Body of pancreas (tissue), 4 donors: Measurements from ENCODE around the gene TSNAX.

Experiments
- CTCF ChIP-seq, 7 experiments: fragments of 450-650 bp in 4 of 7; fragments of 200-600 bp in 3 of 7; sonication (generic) in 3 of 7; IDR thresholded peaks; one replicate each; pipeline ENCODE4 v1.5.1; 2016 to 2019; ENCODE audit warnings: antibody characterized with exemption in 7 of 7
- POLR2A ChIP-seq, 3 donors: fragments of 450-650 bp; IDR thresholded peaks; one replicate each; pipeline ENCODE4 v1.6.1; 2016; ENCODE audit warnings: antibody characterized with exemption in 3 of 3, mild to moderate bottlenecking in 2 of 3

DNA sequence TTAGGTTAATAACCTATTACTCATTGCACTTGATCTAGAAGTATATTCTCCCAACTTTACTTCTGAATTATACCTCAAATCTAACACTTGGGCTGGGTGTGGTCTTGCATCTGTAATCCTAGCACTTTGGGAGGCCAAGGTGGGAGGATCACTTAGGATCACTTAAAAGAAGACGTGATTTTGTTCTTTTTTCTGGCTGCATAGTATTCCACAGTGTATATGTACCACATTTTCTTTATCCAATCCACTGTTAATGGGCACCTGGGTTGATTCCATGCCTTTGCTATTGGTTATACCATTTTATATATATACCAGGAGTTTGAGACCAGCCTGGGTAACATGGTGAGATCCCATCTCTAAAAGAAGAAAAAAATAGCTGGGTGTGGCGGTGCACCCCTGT is 48.5 kb upstream of the TSNAX start:
- TF ChIP-seq CTCF (IDR thresholded peaks at IDR 0.05) = no peak
- TF ChIP-seq POLR2A (IDR thresholded peaks at IDR 0.05) = no peak
